Mesenchymal stem cell (in vitro differentiated cells and primary cell): ENCODE measurements around the gene H2BW2.
"Not testable (repeated sequence)": the region's sequence is repeated elsewhere in the genome, so short reads cannot be mapped to it uniquely, and the experiment has no call there.

Source experiments
- DNase-seq: peaks from one replicate; pipeline ENCODE4 v3.0.0-alpha.2; 2013
- H2AFZ ChIP-seq: one replicate; pipeline ENCODE4 v1.6.1; 2013; ENCODE audit warnings: low read depth, mild to moderate bottlenecking, control low read depth, inconsistent platforms, low read length, moderate library complexity
- H2AK5ac ChIP-seq: 2 replicates; pipeline ENCODE4 v1.6.1; 2013; ENCODE audit warnings: low read length, moderate library complexity, mild to moderate bottlenecking, inconsistent platforms; ENCODE audit not compliant: severe bottlenecking
- H2BK120ac ChIP-seq: one replicate; pipeline ENCODE4 v1.6.1; 2013; ENCODE audit warnings: low read depth, mild to moderate bottlenecking, inconsistent platforms, low read length, moderate library complexity
- H2BK12ac ChIP-seq, 2 experiments: one replicate each; pipeline ENCODE4 v1.6.1; 2013; ENCODE audit warnings: inconsistent platforms in 2 of 2, low read length in 2 of 2, mild to moderate bottlenecking in 2 of 2, moderate library complexity in 2 of 2, control low read depth in 1 of 2
- H2BK15ac ChIP-seq: one replicate; pipeline ENCODE4 v1.6.1; 2013; ENCODE audit warnings: mild to moderate bottlenecking, low read depth, inconsistent platforms; ENCODE audit not compliant: poor library complexity, severe bottlenecking
- H2BK5ac ChIP-seq: 2 replicates; pipeline ENCODE4 v1.6.1; 2013; ENCODE audit warnings: low read depth, mild to moderate bottlenecking, low read length, control low read depth, inconsistent platforms; ENCODE audit not compliant: poor library complexity, severe bottlenecking
- H3K14ac ChIP-seq, 2 experiments: one replicate each; pipeline ENCODE4 v1.6.1; 2013; ENCODE audit warnings: inconsistent platforms in 2 of 2, low read length in 2 of 2, control low read depth in 1 of 2, mild to moderate bottlenecking in 1 of 2, moderate library complexity in 1 of 2
- H3K18ac ChIP-seq, 2 experiments: one replicate each; pipeline ENCODE4 v1.6.1; 2013; ENCODE audit warnings: inconsistent platforms in 2 of 2, low read length in 2 of 2, control low read depth in 1 of 2, low read depth in 1 of 2, mild to moderate bottlenecking in 1 of 2
- H3K23ac ChIP-seq, 2 experiments: one replicate each; pipeline ENCODE4 v1.6.1; 2013; ENCODE audit warnings: inconsistent platforms in 2 of 2, low read length in 2 of 2, mild to moderate bottlenecking in 2 of 2, moderate library complexity in 2 of 2, control low read depth in 1 of 2
- H3K27ac ChIP-seq: 2 replicates; pipeline ENCODE4 v1.5.1; 2013; ENCODE audit warnings: mild to moderate bottlenecking, moderate library complexity, low read length, control low read depth, inconsistent platforms; ENCODE audit not compliant: poor library complexity, severe bottlenecking
- H3K27me3 ChIP-seq, 2 experiments: 2 replicates each; pipeline versions ENCODE4 v1.6.1 to v1.7.0; 2013; ENCODE audit warnings: low read length in 2 of 2, mild to moderate bottlenecking in 2 of 2, moderate library complexity in 2 of 2, control low read depth in 1 of 2, inconsistent platforms in 1 of 2; ENCODE audit not compliant: control insufficient read depth in 1 of 2, insufficient read depth in 1 of 2
- H3K36me3 ChIP-seq, 2 experiments: 2 replicates each; pipeline versions ENCODE4 v1.6.1 to v1.7.0; 2013; ENCODE audit warnings: low read length in 2 of 2, control low read depth in 1 of 2, inconsistent platforms in 1 of 2, low read depth in 1 of 2, mild to moderate bottlenecking in 1 of 2; ENCODE audit not compliant: insufficient read depth in 2 of 2, control insufficient read depth in 1 of 2
- H3K4ac ChIP-seq, 2 experiments: one replicate each; pipeline ENCODE4 v1.6.1; 2013; ENCODE audit warnings: inconsistent platforms in 2 of 2, low read length in 2 of 2, mild to moderate bottlenecking in 2 of 2, moderate library complexity in 2 of 2, control low read depth in 1 of 2, low read depth in 1 of 2
- H3K4me1 ChIP-seq: 2 replicates; pipeline ENCODE4 v1.6.1; 2013; ENCODE audit warnings: low read depth, low read length, control low read depth; ENCODE audit not compliant: control insufficient read depth, insufficient read depth
- H3K4me2 ChIP-seq: 2 replicates; pipeline ENCODE4 v1.6.1; 2013; ENCODE audit warnings: low read length, mild to moderate bottlenecking, inconsistent platforms; ENCODE audit not compliant: poor library complexity, severe bottlenecking
- H3K4me3 ChIP-seq, 2 experiments: 2 replicates each; pipeline versions ENCODE4 v1.5.1 to v1.7.0; 2013; ENCODE audit warnings: low read length in 2 of 2, mild to moderate bottlenecking in 2 of 2, control low read depth in 1 of 2, low read depth in 1 of 2; ENCODE audit not compliant: insufficient read depth in 1 of 2
- H3K79me1 ChIP-seq: replicated peaks from 2 replicates; pipeline ENCODE4 v1.6.1; 2013; ENCODE audit warnings: mild to moderate bottlenecking, control low read depth, low read length, inconsistent platforms; ENCODE audit not compliant: poor library complexity, severe bottlenecking
- H3K9ac ChIP-seq: 2 replicates; pipeline ENCODE4 v1.7.0; 2013; ENCODE audit warnings: mild to moderate bottlenecking, low read length, moderate library complexity
- H3K9me3 ChIP-seq: 2 replicates; pipeline ENCODE4 v1.7.0; 2013; ENCODE audit warnings: mild to moderate bottlenecking, low read length; ENCODE audit not compliant: control insufficient read depth
- H4K8ac ChIP-seq: one replicate; pipeline ENCODE4 v1.6.1; 2013; ENCODE audit warnings: inconsistent platforms, mild to moderate bottlenecking, low read length, moderate library complexity
- H4K91ac ChIP-seq: one replicate; pipeline ENCODE4 v1.6.1; 2013; ENCODE audit warnings: mild to moderate bottlenecking, low read length, inconsistent platforms
- WGBS: methylation state at CpG from one replicate; pipeline ENCODE4 v1.1.7; 2013; ENCODE audit warnings: mixed read lengths; 5-methylcytosine and 5-hydroxymethylcytosine counted together

Gene H2BW2

DNA sequence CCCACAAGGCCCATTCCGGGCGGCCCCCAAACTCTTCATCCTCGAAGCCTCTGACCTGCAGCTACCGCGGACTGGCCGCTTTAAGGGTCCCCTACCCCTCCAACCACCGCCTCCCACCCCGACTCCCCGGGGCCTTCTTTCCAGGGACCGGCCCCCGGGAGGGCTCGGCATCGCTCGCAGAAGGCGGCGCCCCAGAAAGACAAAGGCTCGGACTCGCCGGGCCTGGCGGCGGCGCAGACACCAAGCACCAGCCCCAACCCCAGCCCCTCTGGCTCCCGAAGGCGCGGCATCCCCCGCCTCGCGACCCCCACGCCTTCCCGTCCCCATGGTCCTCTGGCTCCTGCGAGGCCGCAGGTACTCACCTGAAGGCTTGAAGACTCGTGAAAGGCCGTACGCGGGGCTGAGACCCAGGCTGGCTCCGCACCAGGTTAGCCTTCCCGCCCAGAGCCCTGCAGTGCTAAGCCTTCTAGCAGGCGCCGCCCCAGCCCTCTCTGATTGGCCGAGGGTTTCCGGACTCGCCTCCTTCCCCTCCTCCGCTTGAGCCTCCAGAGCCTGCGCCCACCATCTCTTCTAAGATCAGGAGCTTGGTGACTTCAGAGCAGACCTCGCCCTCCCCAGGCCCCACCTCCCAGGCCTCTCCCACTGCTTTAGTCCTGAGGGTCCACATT lies 36.2 kb downstream of the H2BW2 start, which contains the start of gene TMSB15C:
Gene TMSB15C (minus strand): TSS at position 459 of the 668 bp plus-strand sequence.
- H2BK120ac ChIP-seq, H2BK12ac ChIP-seq, H3K9me3 ChIP-seq, H4K8ac ChIP-seq, H3K4me1 ChIP-seq, H3K14ac ChIP-seq, H2AK5ac ChIP-seq, H3K9ac ChIP-seq, H4K91ac ChIP-seq, H3K4ac ChIP-seq, H2BK5ac ChIP-seq, H3K4me3 ChIP-seq, H3K23ac ChIP-seq, H3K4me2 ChIP-seq, H2AFZ ChIP-seq, H3K79me1 ChIP-seq, H3K27ac ChIP-seq, DNase-seq, H3K27me3 ChIP-seq, H3K36me3 ChIP-seq, H3K18ac ChIP-seq, H2BK15ac ChIP-seq: not testable (repeated sequence)
- WGBS, result no CpG with 5 or more reads among the region's 46 CpGs

DNA sequence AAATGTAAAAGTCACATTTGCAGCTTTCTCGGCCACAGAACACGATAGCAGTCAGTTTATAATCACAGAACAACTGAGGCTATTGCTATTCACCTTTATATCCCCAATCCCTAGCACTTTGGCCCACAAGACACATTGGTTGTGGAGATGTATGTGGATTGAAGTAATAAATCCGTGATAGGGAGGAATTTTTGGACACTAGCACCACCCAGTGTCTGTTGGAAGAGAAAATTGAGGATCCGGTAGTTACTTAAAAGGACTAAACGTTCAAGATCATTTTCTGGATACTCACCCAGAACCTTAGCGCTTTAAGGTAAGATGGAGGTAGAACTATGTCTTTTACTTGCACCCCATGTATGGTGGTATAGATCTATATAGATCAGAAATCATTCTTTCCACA lies 38.1 kb downstream of the H2BW2 start:
- not testable (repeated sequence) for H4K91ac ChIP-seq, H2AK5ac ChIP-seq, H4K8ac ChIP-seq, H3K79me1 ChIP-seq, H3K4me1 ChIP-seq, DNase-seq, H3K14ac ChIP-seq, H2BK12ac ChIP-seq, H3K27me3 ChIP-seq, H2BK15ac ChIP-seq, H3K4me3 ChIP-seq, H2BK120ac ChIP-seq, H3K4me2 ChIP-seq, H3K4ac ChIP-seq, H3K18ac ChIP-seq, H3K9me3 ChIP-seq, H3K9ac ChIP-seq, H2BK5ac ChIP-seq, H3K27ac ChIP-seq, H3K23ac ChIP-seq, H3K36me3 ChIP-seq, H2AFZ ChIP-seq
- no CpG with 5 or more reads among the region's 6 CpGs for WGBS

DNA sequence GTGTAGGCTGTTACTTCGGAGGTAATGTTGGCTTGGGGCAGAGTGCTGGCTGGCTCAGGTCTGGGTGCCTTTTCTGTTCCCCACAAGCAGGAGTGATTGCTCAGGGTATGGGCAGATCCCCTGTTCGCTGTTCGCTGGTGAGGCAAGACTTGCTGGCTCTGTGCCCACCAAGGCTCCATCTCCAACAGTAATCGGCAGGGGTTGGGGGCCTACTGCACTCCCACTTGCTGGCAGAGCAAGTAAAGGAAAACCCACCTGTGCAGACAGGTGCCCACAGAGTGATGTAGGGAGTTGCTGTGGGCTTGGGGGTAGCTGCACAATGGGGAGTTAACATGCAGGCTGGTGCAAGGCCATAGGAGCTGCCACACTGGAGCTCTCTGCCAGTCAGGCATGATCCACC lies 44.3 kb downstream of the H2BW2 start:
- Histone ChIP-seq H3K27me3 (peaks cover 0 to 35% of the 10 kb centered on the region in 2 experiments), H3K14ac (no peak overlapping the region), H3K4me2 (no peak overlapping the region), H3K4ac (no peak overlapping the region), H4K8ac (no peak overlapping the region), H2BK120ac (no peak overlapping the region), H3K27ac (no peak overlapping the region), H3K4me1 (no peaks in the 10 kb centered on the region), H2AK5ac (no peak overlapping the region), H3K9ac (no peak overlapping the region), H3K36me3 (no peaks in the 10 kb centered on the region), H2BK5ac (no peak overlapping the region), H3K23ac (no peak overlapping the region), H2BK12ac (no peak overlapping the region), H4K91ac (no peak overlapping the region), H3K18ac (no peak overlapping the region), H3K4me3 (no peak overlapping the region), H2AFZ (no peak overlapping the region), H3K79me1 (no peaks in the 10 kb centered on the region), H3K9me3 (peaks cover under 1% of the 10 kb centered on the region), H2BK15ac (no peak overlapping the region)
- WGBS, result 73% methylated on average over 4 of the region's 4 CpGs
- DNase-seq, result no peak

DNA sequence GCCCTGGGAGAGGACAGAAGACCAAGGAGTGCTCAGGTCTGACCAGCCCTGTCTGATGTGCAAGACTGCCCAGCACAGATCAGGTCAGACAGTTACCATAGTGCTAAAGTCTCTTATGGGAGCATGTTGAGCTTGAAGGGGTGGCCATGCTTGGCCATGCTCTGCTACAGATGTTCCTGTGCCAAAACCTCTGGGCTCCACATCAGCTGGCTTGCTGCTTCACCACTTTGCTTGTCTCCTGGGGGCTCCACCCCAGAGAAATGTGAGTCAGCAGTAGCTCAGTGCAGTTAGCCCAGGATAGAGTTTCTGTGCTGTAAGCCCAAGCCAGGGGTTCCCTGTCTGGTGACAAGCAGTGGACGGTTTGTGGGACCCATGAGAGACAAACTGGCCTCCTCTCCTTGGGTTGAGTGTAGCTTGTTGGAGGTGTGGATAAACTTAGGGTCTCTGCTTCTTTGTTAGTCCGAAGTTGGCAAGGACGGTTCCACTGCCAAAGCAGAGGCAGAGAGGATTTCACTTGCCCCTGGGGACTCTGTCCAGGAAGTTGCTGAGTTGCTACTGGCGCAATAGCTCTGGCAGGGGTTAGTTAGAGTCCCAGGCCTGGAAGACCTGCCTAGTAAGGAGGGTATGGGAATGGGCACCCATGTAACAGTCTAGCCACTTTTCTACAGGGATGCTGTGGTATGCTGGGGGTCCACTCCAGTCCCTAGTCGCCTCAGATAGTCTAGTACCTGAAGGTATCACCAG lies 45.0 kb downstream of the H2BW2 start:
- H3K9me3 ChIP-seq, result peaks cover 3% of the 10 kb centered on the region
- H3K9ac ChIP-seq, result no peak overlapping the region
- H3K14ac ChIP-seq, result no peak overlapping the region
- DNase-seq, result no peak
- peaks cover 0 to 41% of the 10 kb centered on the region in 2 experiments for H3K27me3 ChIP-seq
- no peak overlapping the region for H2BK15ac ChIP-seq
- H4K91ac ChIP-seq, result no peak overlapping the region
- H3K36me3 ChIP-seq, result no peaks in the 10 kb centered on the region
- no peak overlapping the region for H2BK5ac ChIP-seq
- no peak overlapping the region for H3K18ac ChIP-seq
- no peak overlapping the region for H3K4me2 ChIP-seq
- no peaks in the 10 kb centered on the region for H3K79me1 ChIP-seq
- H2BK120ac ChIP-seq, result no peak overlapping the region
- H3K4ac ChIP-seq, result no peak overlapping the region
- H3K4me1 ChIP-seq, result no peaks in the 10 kb centered on the region
- no peak overlapping the region for H3K23ac ChIP-seq
- no peak overlapping the region for H2AK5ac ChIP-seq
- WGBS, result 68% methylated on average over 5 of the region's 5 CpGs
- H2AFZ ChIP-seq, result no peak overlapping the region
- no peak overlapping the region for H3K4me3 ChIP-seq
- no peak overlapping the region for H2BK12ac ChIP-seq
- no peak overlapping the region for H4K8ac ChIP-seq
- no peak overlapping the region for H3K27ac ChIP-seq
